ENCODE measurements around the gene ZHX3. TPM values are rescaled to one million over a fixed set of nuclear protein-coding genes. Genes with fewer than 3 reads are reported as not detected.

The ZHX3 gene
- total RNA-seq, 2 donors from 2014 or later: 10.9 to 11.9 TPM

- TF ChIP-seq POLR2A (IDR thresholded peaks at IDR 0.05) (no peak), CTCF (IDR thresholded peaks at IDR 0.05) (no peak)
- Histone ChIP-seq H3K9me3 (no peaks in the 10 kb centered on the region), H3K27me3 (no peaks in the 10 kb centered on the region), H3K4me1 (peaks cover 4% of the 10 kb centered on the region), H3K36me3 (replicated peaks in 1 of 2; ENCODE audit: insufficient read depth in 1 of 2, low read depth in 2 of 2) (peaks cover 0 to 11% of the 10 kb centered on the region in 2 donors), H3K27ac (no peak overlapping the region), H3K4me3 (no peak overlapping the region)
- WGBS, 2 donors: 85 to 94% methylated on average over 4 to 5 of the region's 5 CpGs
- intact Hi-C loops (cut with DNase I): no loop called here
- no peak for DNase-seq
- no peak for ATAC-seq
These were observed 35.1 kb upstream of the ZHX3 start for GRCh38 chr20:41352666-41353065.

GRCh38 chr20:41352106-41352505 is 34.6 kb upstream of the ZHX3 start:
- WGBS, 2 donors: 76% methylated on average over 4 of the region's 4 CpGs; no CpG with 5 or more reads in 1 of the 2 donors
- Histone ChIP-seq H3K36me3 (replicated peaks in 1 of 2; ENCODE audit: insufficient read depth in 1 of 2, low read depth in 2 of 2) (peaks cover 0 to 7% of the 10 kb centered on the region in 2 donors), H3K4me3 (no peak overlapping the region), H3K27ac (no peak overlapping the region), H3K9me3 (no peaks in the 10 kb centered on the region), H3K27me3 (no peaks in the 10 kb centered on the region), H3K4me1 (peaks cover 6% of the 10 kb centered on the region)
- DNase-seq (no peak), ATAC-seq (no peak)
- intact Hi-C loops (cut with DNase I): no loop called here
- TF ChIP-seq POLR2A (IDR thresholded peaks at IDR 0.05): no peak

GRCh38 chr20:41350408-41350962 is 33.0 kb upstream of the ZHX3 start:
- DNase-seq (no peak), ATAC-seq (no peak)
- 75 to 90% methylated on average over 6 to 7 of the region's 7 CpGs for WGBS, 2 donors
- Histone ChIP-seq H3K36me3 (replicated peaks in 1 of 2; ENCODE audit: insufficient read depth in 1 of 2, low read depth in 2 of 2) (peaks cover 0 to 3% of the 10 kb centered on the region in 2 donors), H3K27me3 (no peaks in the 10 kb centered on the region), H3K4me3 (no peak overlapping the region), H3K4me1 (peaks cover 6% of the 10 kb centered on the region), H3K27ac (no peak overlapping the region), H3K9me3 (no peaks in the 10 kb centered on the region)
- intact Hi-C loops (cut with DNase I): no loop called here
- TF ChIP-seq CTCF (IDR thresholded peaks at IDR 0.05): no peak
- no peak for TF ChIP-seq POLR2A (IDR thresholded peaks at IDR 0.05)

GRCh38 chr20:41349943-41350342 is 32.4 kb upstream of the ZHX3 start:
- intact Hi-C loops (cut with DNase I): no loop called here
- 84% methylated on average over 6 of the region's 7 CpGs; no CpG with 5 or more reads in 1 of the 2 donors for WGBS, 2 donors
- peaks cover 0 to 3% of the 10 kb centered on the region in 2 donors for H3K36me3 ChIP-seq (replicated peaks in 1 of 2; ENCODE audit: insufficient read depth in 1 of 2, low read depth in 2 of 2)
- H3K27me3 ChIP-seq: no peaks in the 10 kb centered on the region
- no peak for TF ChIP-seq CTCF (IDR thresholded peaks at IDR 0.05)
- TF ChIP-seq POLR2A (IDR thresholded peaks at IDR 0.05): no peak
- peaks cover 6% of the 10 kb centered on the region for H3K4me1 ChIP-seq
- no peak for ATAC-seq
- no peak overlapping the region for H3K27ac ChIP-seq
- no peak overlapping the region for H3K4me3 ChIP-seq
- no peak for DNase-seq
- no peaks in the 10 kb centered on the region for H3K9me3 ChIP-seq

- no peak for DNase-seq
- intact Hi-C loops (cut with DNase I): no loop called here
These were observed 31.7 kb upstream of the ZHX3 start for GRCh38 chr20:41349266-41349665.

More at GRCh38 chr20:41349266-41349665, 31.7 kb upstream of the ZHX3 start:
- Histone ChIP-seq H3K9me3 (no peaks in the 10 kb centered on the region), H3K4me1 (peaks cover 6% of the 10 kb centered on the region), H3K27me3 (no peaks in the 10 kb centered on the region), H3K27ac (no peak overlapping the region), H3K36me3 (replicated peaks in 1 of 2; ENCODE audit: insufficient read depth in 1 of 2, low read depth in 2 of 2) (peaks cover 0 to 3% of the 10 kb centered on the region in 2 donors), H3K4me3 (no peak overlapping the region)
- 74 to 81% methylated on average over 2 of the region's 2 CpGs for WGBS, 2 donors
- no peak for ATAC-seq
- TF ChIP-seq POLR2A (IDR thresholded peaks at IDR 0.05) (no peak), CTCF (IDR thresholded peaks at IDR 0.05) (no peak)
